Measurements from ENCODE around the gene FAM89B. TPM values are rescaled to one million over a fixed set of nuclear protein-coding genes. Genes with fewer than 3 reads are reported as not detected.

The FAM89B gene
- total and polyA plus RNA-seq, 2 donors (not counting 1 experiment from before 2014, with no cell fraction given) = 30.4 to 50.2 TPM

DNA sequence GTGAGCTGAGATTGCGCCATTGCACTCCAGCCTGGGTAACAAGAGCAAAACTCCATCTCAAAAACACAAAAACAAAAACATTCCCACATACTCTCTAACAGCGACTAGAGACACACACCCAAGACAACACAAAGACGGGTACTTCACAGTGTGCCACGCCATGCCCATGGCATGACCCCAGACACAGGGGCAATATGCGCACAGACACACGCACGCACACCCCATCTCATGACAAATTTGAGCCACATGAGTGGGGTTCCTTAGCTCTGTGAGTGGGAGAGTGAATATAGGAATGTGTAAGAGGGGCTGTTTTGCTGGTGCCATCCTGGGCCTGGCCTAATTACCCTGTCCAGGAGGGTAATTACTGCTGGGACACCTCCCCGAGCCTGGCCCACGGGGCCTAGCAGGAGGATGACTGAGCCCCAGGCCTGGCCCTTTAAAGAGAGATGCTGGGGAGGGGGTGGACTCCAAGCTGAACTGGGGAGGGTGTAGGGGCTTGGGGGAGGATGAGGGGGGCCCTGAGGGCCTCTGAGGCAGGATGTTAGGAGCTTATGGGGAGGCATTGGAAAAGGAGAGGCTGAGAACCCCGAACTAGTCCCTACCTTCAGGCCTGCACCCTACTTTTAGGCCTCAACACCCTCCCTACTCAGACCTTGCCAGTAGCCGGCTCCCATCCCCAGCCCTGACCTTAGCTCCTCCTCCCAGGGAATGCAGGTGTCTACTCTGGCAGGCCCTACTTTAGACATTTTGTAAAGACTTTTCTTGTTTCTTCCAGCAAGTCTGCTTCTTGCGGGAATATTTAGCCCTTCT, 15.7 kb upstream of the FAM89B start:
- no peak for ATAC-seq (ENCODE audit: low read depth)

More for the DNA sequence above, 15.7 kb upstream of the FAM89B start:
- peak overlapping the region; percentile 99 for H3K4me2 ChIP-seq (replicated peaks; ENCODE audit: low read depth, low read length, poor library complexity, severe bottlenecking)
- ChIA-PET POLR2A (interaction anchor here (0.7 to 1.1 kb wide), 4 partner anchors 10 to 948 kb away, joined by 3 to 10 read pairs (median 4); no protein-coding TSS in a partner anchor), CTCF (interaction anchor here (1.2 to 1.8 kb wide), 3 partner anchors 12 to 16 kb away, joined by 3 to 9 read pairs (median 3); partner anchors contain the start of gene ZNRD2)
- intact Hi-C loops (cut with micrococcal nuclease) = no loop called here
- H3K4me1 ChIP-seq (ENCODE audit: control insufficient read depth in 2 of 2, insufficient read depth in 2 of 2, low read length in 2 of 2) = peaks cover 25 to 48% of the 10 kb centered on the region in 2 donors
- no peaks in the 10 kb centered on the region for H3K36me3 ChIP-seq (replicated peaks in 1 of 2; ENCODE audit: control extremely low read depth in 1 of 2, control insufficient read depth in 1 of 2, extremely low read depth in 1 of 2, insufficient read depth in 2 of 2, low read length in 1 of 2)
- no peaks in the 10 kb centered on the region for H3K27me3 ChIP-seq (replicated peaks in 1 of 4; ENCODE audit: control extremely low read depth in 1 of 4, control insufficient read depth in 3 of 4, insufficient read depth in 4 of 4, low read length in 3 of 4)
- H3K9me3 Mint-ChIP-seq (ENCODE audit: insufficient read depth) = no peaks in the 10 kb centered on the region
- peaks cover 43% of the 10 kb centered on the region for H3K4me1 Mint-ChIP-seq
- H3K4me3 Mint-ChIP-seq = peak overlapping the region; percentile 81
- H3K4me3 ChIP-seq (ENCODE audit: control extremely low read depth in 1 of 5, extremely low read depth in 1 of 5, insufficient read depth in 1 of 5, low read depth in 2 of 5, low read length in 4 of 5) = peak overlapping the region in 2 of 5 experiments; percentile 21 to 62
- 88% methylated on average over 6 of the region's 12 CpGs for WGBS (ENCODE audit: insufficient coverage)
- H3K27me3 Mint-ChIP-seq = peaks cover 3% of the 10 kb centered on the region
- DNase-seq = no peak
- no peak overlapping the region for H3K9ac ChIP-seq (ENCODE audit: low read length)
- peaks cover 31% of the 10 kb centered on the region for H3K79me2 ChIP-seq (ENCODE audit: control insufficient read depth, insufficient read depth, low read length)
- H3K9me3 ChIP-seq (ENCODE audit: control extremely low read depth in 1 of 3, control insufficient read depth in 2 of 3, insufficient read depth in 1 of 3, low read length in 2 of 3) = no peaks in the 10 kb centered on the region
- H3K27ac Mint-ChIP-seq = peak overlapping the region; percentile 89
- H4K20me1 ChIP-seq (ENCODE audit: control insufficient read depth, insufficient read depth, low read length, poor library complexity, severe bottlenecking) = no peaks in the 10 kb centered on the region
- peak overlapping the region; percentile 27 for H3K27ac ChIP-seq (ENCODE audit: low read length in 2 of 2)
- peak overlapping the region; percentile 80 for H2AFZ ChIP-seq (ENCODE audit: insufficient read depth, low read depth, low read length, poor library complexity, severe bottlenecking)
- TF ChIP-seq CTCF (IDR thresholded peaks at IDR 0.05) = no peak
- no peak for TF ChIP-seq EZH2 (IDR thresholded peaks at IDR 0.05; ENCODE audit: borderline replicate concordance, insufficient read depth, low read depth, low read length, poor library complexity, severe bottlenecking)
